HepG2 (cell line): ENCODE measurements around the gene RALBP1. TPM values are rescaled to one million over a fixed set of nuclear protein-coding genes. Genes with fewer than 3 reads are reported as not detected.

Experiments
- BCL6 ChIP-seq: IDR thresholded peaks from 2 replicates; pipeline ENCODE4 v1.6.1; 2016; ENCODE audit warnings: missing genetic modification reagents, missing compliant biosample characterization
- EP300 ChIP-seq, 3 experiments: sonication (generic) in 1 of 3; formaldehyde crosslinking in 1 of 3; IDR thresholded peaks; 2 replicates each; pipeline versions ENCODE4 v1.5.1 to v1.6.1; 2011 to 2020; ENCODE audit warnings: low read depth in 2 of 3, low read length in 2 of 3, borderline replicate concordance in 1 of 3, improper control_type of control experiment in 1 of 3, mild to moderate bottlenecking in 1 of 3, missing genetic modification reagents in 1 of 3, moderate library complexity in 1 of 3
- HNF1A ChIP-seq, 2 experiments: sonication (generic) in 1 of 2; formaldehyde crosslinking in 1 of 2; IDR thresholded peaks; 2 replicates each; pipeline versions ENCODE4 v1.4.0 to v1.6.1; 2016 to 2020; ENCODE audit warnings: borderline replicate concordance in 1 of 2, low read depth in 1 of 2, mild to moderate bottlenecking in 1 of 2, missing genetic modification reagents in 1 of 2
- HNRNPL ChIP-seq: fragments of 200-400 bp; formaldehyde crosslinking; IDR thresholded peaks from 2 replicates; pipeline ENCODE4 v1.6.1; 2017; ENCODE audit warnings: mild to moderate bottlenecking, low read depth, low read length
- KDM4B ChIP-seq: sonication (generic); formaldehyde crosslinking; IDR thresholded peaks from 2 replicates; pipeline ENCODE4 v1.4.0; 2020; ENCODE audit warnings: missing genetic modification reagents
- MAX ChIP-seq: IDR thresholded peaks from 2 replicates; pipeline ENCODE4 v1.6.1; 2012; ENCODE audit warnings: inconsistent platforms
- MTF2 ChIP-seq: sonication (generic); formaldehyde crosslinking; IDR thresholded peaks from 2 replicates; pipeline ENCODE4 v1.5.0; 2020; ENCODE audit warnings: missing genetic modification reagents, borderline replicate concordance
- NCOR1 ChIP-seq: fragments of 200-600 bp; sonication (generic); IDR thresholded peaks from 2 replicates; pipeline ENCODE4 v1.7.0; 2017; ENCODE audit warnings: antibody characterized with exemption, low read length, borderline replicate concordance
- RARA ChIP-seq: IDR thresholded peaks from 2 replicates; pipeline ENCODE4 v1.6.1; 2016; ENCODE audit warnings: missing genetic modification reagents, missing compliant biosample characterization
- RNF2 ChIP-seq: fragments of 450-650 bp; conservative IDR thresholded peaks from 2 replicates; pipeline ENCODE4 v1.6.1; 2016; ENCODE audit warnings: low read depth
- SATB2 ChIP-seq: sonication (generic); formaldehyde crosslinking; IDR thresholded peaks from 2 replicates; pipeline ENCODE4 v1.5.0; 2020; ENCODE audit warnings: missing genetic modification reagents
- ZFP36L1 ChIP-seq: sonication (generic); formaldehyde crosslinking; IDR thresholded peaks from 2 replicates; pipeline ENCODE4 v1.8.0; 2022; ENCODE audit warnings: mild to moderate bottlenecking, missing genetic modification reagents, moderate library complexity
- ZMAT3 ChIP-seq: sonication (generic); formaldehyde crosslinking; conservative IDR thresholded peaks from 2 replicates; pipeline ENCODE4 v1.7.0; 2021; ENCODE audit warnings: missing genetic modification reagents
- ZNF326 ChIP-seq: sonication (generic); formaldehyde crosslinking; IDR thresholded peaks from 2 replicates; pipeline ENCODE4 v1.4.0; 2020; ENCODE audit warnings: missing genetic modification reagents, borderline replicate concordance
- ZNF337 ChIP-seq: sonication (generic); formaldehyde crosslinking; IDR thresholded peaks from 2 replicates; pipeline ENCODE4 v1.5.1; 2020; ENCODE audit warnings: missing genetic modification reagents, low read depth, mild to moderate bottlenecking, borderline replicate concordance
- ZNF407 ChIP-seq: sonication (generic); formaldehyde crosslinking; IDR thresholded peaks from one replicate; pipeline ENCODE4 v1.5.1; 2020; ENCODE audit warnings: mild to moderate bottlenecking, missing genetic modification reagents; ENCODE audit errors: not compliant biosample characterization
- ZNF747 ChIP-seq: sonication (generic); formaldehyde crosslinking; IDR thresholded peaks from 2 replicates; pipeline ENCODE4 v1.8.1; 2023; ENCODE audit warnings: missing genetic modification reagents, mild to moderate bottlenecking, borderline replicate concordance
- ZSCAN22 ChIP-seq: sonication (generic); formaldehyde crosslinking; IDR thresholded peaks from 2 replicates; pipeline ENCODE4 v1.4.0; 2020; ENCODE audit warnings: mild to moderate bottlenecking, missing genetic modification reagents
- polyA plus RNA-seq, 8 experiments: library from polyadenylated mRNA; depleted of rRNA in 3 of 8; stranded (reverse) in 7 of 8; unstranded in 1 of 8; fragments of >200 nt; fragmentation: Illumina TruSeq in 4 of 8; extraction: Trizol in 4 of 8; gene quantifications; 2 replicates each; pipeline versions ENCODE4 v1.2.1 to v1.2.3, GENCODE V29; 2011 to 2016; ENCODE audit warnings: low read depth in 4 of 8, missing spikeins in 1 of 8, mixed read lengths in 1 of 8; ENCODE audit not compliant: insufficient read depth in 1 of 8
- total RNA-seq, 5 experiments: library from RNA; depleted of rRNA; stranded (reverse); fragments of >200 nt; fragmentation: Illumina TruSeq; extraction: Trizol; gene quantifications; 2 replicates each; pipeline ENCODE4 v1.2.3, GENCODE V29; 2016; ENCODE audit warnings: low read depth in 1 of 5

RALBP1 gene
- total and polyA plus RNA-seq, 2 of the 13 experiments (the other 11 are each of a cell fraction or from before 2014, with no cell fraction given): 24.5 to 33.1 TPM

GRCh38 chr18:9575558-9575957 is 100.2 kb downstream of the RALBP1 start (continued):
- TF ChIP-seq HNF1A (IDR thresholded peaks at IDR 0.05; ENCODE audit: low read depth): no peak
- no peak for TF ChIP-seq HNF1A (CRISPR knock-in tag; IDR thresholded peaks at IDR 0.05; ENCODE audit: borderline replicate concordance)
- TF ChIP-seq SATB2 (CRISPR knock-in tag): no peak
- TF ChIP-seq KDM4B (CRISPR knock-in tag): 0 out of 2 replicates have a peak, but pooled peaks have one; percentile 40
- no peak for TF ChIP-seq EP300 (IDR thresholded peaks at IDR 0.05; ENCODE audit: low read depth in 2 of 2, low read length in 2 of 2)
- TF ChIP-seq EP300 (CRISPR knock-in tag; IDR thresholded peaks at IDR 0.05; ENCODE audit: borderline replicate concordance): no peak
- peak; percentile 57; the same call in 1 of the 2 replicates for TF ChIP-seq NCOR1
- TF ChIP-seq MTF2 (CRISPR knock-in tag): no peak
- TF ChIP-seq HNRNPL: no peak
- no peak for TF ChIP-seq RNF2
- TF ChIP-seq ZFP36L1 (CRISPR knock-in tag): no peak
- TF ChIP-seq RARA (CRISPR knock-in tag): peak; percentile 62
- TF ChIP-seq MAX: no peak
- no peak for TF ChIP-seq ZMAT3 (CRISPR knock-in tag)
- TF ChIP-seq ZNF326 (CRISPR knock-in tag): no peak
- TF ChIP-seq ZSCAN22 (CRISPR knock-in tag): no peak
- TF ChIP-seq ZNF747 (CRISPR knock-in tag): no peak
- no peak for TF ChIP-seq ZNF407 (CRISPR knock-in tag)
- peak; percentile 49; the same call in 1 of the 2 replicates for TF ChIP-seq BCL6 (CRISPR knock-in tag)
- TF ChIP-seq ZNF337 (CRISPR knock-in tag): no peak
